GM12801 (cell line): Measurements from ENCODE around the gene OSBPL5.

Source experiments
- CTCF ChIP-seq: IDR thresholded peaks from one replicate; pipeline ENCODE4 v1.5.1; 2011; ENCODE audit warnings: control low read depth; ENCODE audit not compliant: insufficient read length; ENCODE audit errors: extremely low read depth

The OSBPL5 gene

GRCh38 chr11:3108183-3108721 lies 56.9 kb downstream of the OSBPL5 start:
- no peak for TF ChIP-seq CTCF

GRCh38 chr11:3107608-3108182 lies 57.4 kb downstream of the OSBPL5 start:
- no peak for TF ChIP-seq CTCF

GRCh38 chr11:3106736-3107524 lies 58.2 kb downstream of the OSBPL5 start:
- TF ChIP-seq CTCF = no peak

GRCh38 chr11:3105791-3106735 lies 59.0 kb downstream of the OSBPL5 start:
- TF ChIP-seq CTCF = no peak

GRCh38 chr11:3104961-3105790 lies 59.9 kb downstream of the OSBPL5 start:
- no peak for TF ChIP-seq CTCF

- no peak for TF ChIP-seq CTCF
Observed at GRCh38 chr11:3104051-3104714, 60.9 kb downstream of the OSBPL5 start.
